IMR-90 (cell line): Measurements from ENCODE around the gene ZBTB25. TPM values are rescaled to one million over a fixed set of nuclear protein-coding genes. Genes with fewer than 3 reads are reported as not detected.

Source experiments
- ATAC-seq: fragments of 200-7000 bp; cut with Tn5 transposase; 2 replicates; pipeline ENCODE4 v1.9.1; 2020; ENCODE audit warnings: low read depth, mild to moderate bottlenecking, moderate library complexity
- BruUV-seq: library from RNA; stranded (reverse); fragments of 400-500 nt; replicated peaks from 2 replicates; lab custom pipeline; 2021; lab: Mats Ljungman, UMichigan
- CTCF ChIA-PET: fragments of 300-600 bp; formaldehyde crosslinking; extraction: SDS; loops from one replicate; lab custom pipeline; 2021; ENCODE audit warnings: antibody characterized with exemption; lab: Yijun Ruan, JAX
- POLR2A ChIA-PET: fragments of 300-600 bp; sonication (Branson Sonifier 250); formaldehyde crosslinking; loops from one replicate; lab custom pipeline; 2022; ENCODE audit warnings: antibody characterized with exemption; ENCODE audit not compliant: unreplicated experiment; lab: Charles Lee
- DNase-seq: peaks from one replicate; pipeline ENCODE4 v3.0.0; 2013
- H2AFZ ChIP-seq: replicated peaks from 2 replicates; pipeline ENCODE3; 2013; ENCODE audit warnings: low read length, mild to moderate bottlenecking; ENCODE audit not compliant: poor library complexity
- H2AK5ac ChIP-seq: 2 replicates; pipeline ENCODE4 v1.6.1; 2013; ENCODE audit warnings: low read depth, low read length, inconsistent platforms
- H2AK9ac ChIP-seq: replicated peaks from 2 replicates; pipeline ENCODE3; 2013; ENCODE audit warnings: mild to moderate bottlenecking, low read depth, low read length, moderate library complexity; ENCODE audit not compliant: poor library complexity
- H2BK120ac ChIP-seq: 2 replicates; pipeline ENCODE4 v1.6.1; 2013; ENCODE audit warnings: low read depth, low read length, inconsistent platforms
- H2BK15ac ChIP-seq: 3 replicates; pipeline ENCODE4 v1.6.1; 2013; ENCODE audit warnings: low read depth, low read length, inconsistent platforms
- H2BK20ac ChIP-seq: 2 replicates; pipeline ENCODE4 v1.6.1; 2013; ENCODE audit warnings: low read depth, mild to moderate bottlenecking, inconsistent platforms, low read length, moderate library complexity
- H2BK5ac ChIP-seq: 2 replicates; pipeline ENCODE4 v1.6.1; 2013; ENCODE audit warnings: mild to moderate bottlenecking, low read depth, low read length, inconsistent platforms; ENCODE audit not compliant: poor library complexity, severe bottlenecking
- H3K14ac ChIP-seq: replicated peaks from 2 replicates; pipeline ENCODE4 v1.6.1; 2013; ENCODE audit warnings: low read depth, low read length, inconsistent platforms
- H3K18ac ChIP-seq: 2 replicates; pipeline ENCODE4 v1.6.1; 2013; ENCODE audit warnings: low read depth, low read length, control low read depth
- H3K23ac ChIP-seq: 2 replicates; pipeline ENCODE4 v1.6.1; 2013; ENCODE audit warnings: low read depth, low read length, inconsistent platforms
- H3K27ac ChIP-seq: 2 replicates; pipeline ENCODE4 v1.5.1; 2013; ENCODE audit warnings: mild to moderate bottlenecking, control low read depth, low read length; ENCODE audit not compliant: insufficient read depth
- H3K27me3 ChIP-seq: 2 replicates; pipeline ENCODE4 v1.6.1; 2013; ENCODE audit warnings: low read length; ENCODE audit not compliant: control insufficient read depth, insufficient read depth
- H3K36me3 ChIP-seq: 2 replicates; pipeline ENCODE4 v1.6.1; 2013; ENCODE audit warnings: low read length, mixed read lengths; ENCODE audit not compliant: control insufficient read depth, insufficient read depth
- H3K4ac ChIP-seq: 2 replicates; pipeline ENCODE4 v1.6.1; 2013; ENCODE audit warnings: low read depth, low read length, inconsistent platforms
- H3K4me1 ChIP-seq: 2 replicates; pipeline ENCODE4 v1.6.1; 2013; ENCODE audit warnings: low read length, mixed read lengths; ENCODE audit not compliant: control insufficient read depth, insufficient read depth
- H3K4me2 ChIP-seq: 2 replicates; pipeline ENCODE4 v1.6.1; 2013; ENCODE audit warnings: low read depth, mild to moderate bottlenecking, control low read depth, low read length, moderate library complexity
- H3K4me3 ChIP-seq: 2 replicates; pipeline ENCODE4 v1.5.1; 2013; ENCODE audit warnings: low read depth, mild to moderate bottlenecking, control low read depth, low read length, moderate library complexity; ENCODE audit not compliant: insufficient read depth
- H3K56ac ChIP-seq: 2 replicates; pipeline ENCODE4 v1.6.1; 2013; ENCODE audit warnings: low read length, inconsistent platforms; ENCODE audit not compliant: insufficient read depth; ENCODE audit errors: extremely low read depth
- H3K79me1 ChIP-seq, 2 experiments: 2 replicates each; pipeline ENCODE4 v1.6.1; 2013; ENCODE audit warnings: low read length in 2 of 2, inconsistent platforms in 1 of 2, low read depth in 1 of 2
- H3K9ac ChIP-seq: 2 replicates; pipeline ENCODE4 v1.6.1; 2013; ENCODE audit warnings: low read depth, low read length, control low read depth
- H3K9me1 ChIP-seq: 2 replicates; pipeline ENCODE4 v1.6.1; 2013; ENCODE audit warnings: low read length, inconsistent platforms; ENCODE audit not compliant: insufficient read depth
- H3K9me3 ChIP-seq: 2 replicates; pipeline ENCODE4 v1.6.1; 2013; ENCODE audit warnings: low read length; ENCODE audit not compliant: control insufficient read depth, insufficient read depth
- H4K20me1 ChIP-seq: 2 replicates; pipeline ENCODE4 v1.6.1; 2013; ENCODE audit warnings: low read length, inconsistent platforms; ENCODE audit not compliant: insufficient read depth
- H4K5ac ChIP-seq: 2 replicates; pipeline ENCODE4 v1.6.1; 2013; ENCODE audit warnings: mild to moderate bottlenecking, low read depth, low read length, control low read depth
- H4K8ac ChIP-seq, 2 experiments: 2 replicates each; pipeline ENCODE4 v1.6.1; 2013; ENCODE audit warnings: low read depth in 2 of 2, low read length in 2 of 2, control low read depth in 1 of 2, inconsistent platforms in 1 of 2
- H4K91ac ChIP-seq: 2 replicates; pipeline ENCODE4 v1.6.1; 2013; ENCODE audit warnings: low read depth, low read length, inconsistent platforms; ENCODE audit not compliant: insufficient read depth
- CEBPB ChIP-seq: IDR thresholded peaks from 2 replicates; pipeline ENCODE4 v1.6.1; 2012; ENCODE audit warnings: low read depth, low read length, improper control_type of control experiment
- MAFK ChIP-seq: IDR thresholded peaks from 2 replicates; pipeline ENCODE4 v1.6.1; 2012; ENCODE audit warnings: low read depth, low read length, improper control_type of control experiment
- WGBS, 2 experiments: methylation state at CpG; one replicate each; pipeline versions ENCODE4 v1.1.5 to v1.1.7; 2013; ENCODE audit warnings: missing lambda C conversion rate in 2 of 2; ENCODE audit not compliant: insufficient read length in 1 of 2; ENCODE audit errors: extremely low coverage in 2 of 2; 5-methylcytosine and 5-hydroxymethylcytosine counted together
- dilution Hi-C: fragments of 300-500 bp; cut with HindIII; formaldehyde crosslinking; loops from one replicate; pipeline ENCODE4 v1.14.3; 2018; ENCODE audit warnings: low sequenced_read_pairs; ENCODE audit not compliant: unreplicated experiment
- in situ Hi-C: fragments of 300-500 bp; cut with MboI; formaldehyde crosslinking; loops from 3 replicates; pipeline ENCODE4 v1.14.3; 2019; ENCODE audit warnings: low sequenced_read_pairs, inconsistent platforms, mixed read lengths
- intact Hi-C: fragments of 100-400 bp; cut with micrococcal nuclease; formaldehyde crosslinking; loops from 2 replicates; pipeline ENCODE4 v1.10.0; 2022
- polyA plus RNA-seq, 3 experiments: library from polyadenylated mRNA; depleted of rRNA; stranded (reverse); fragments of >200 nt; gene quantifications; 2 replicates each; pipeline ENCODE4 v1.2.3, GENCODE V29; 2012; ENCODE audit warnings: low replicate concordance in 1 of 3
- total RNA-seq: library from RNA; depleted of rRNA; stranded (reverse); fragments of >200 nt; gene quantifications from 2 replicates; pipeline ENCODE4 v1.2.3, GENCODE V29; 2012

Gene ZBTB25
- total and polyA plus RNA-seq, 2 of the 4 experiments (the other 2 are of a cell fraction): 4.4 to 6.6 TPM

- intact Hi-C loops: no loop called here
- CTCF ChIA-PET: no interaction called here
Observed at GRCh38 chr14:64440494-64440893, 63.1 kb downstream of the ZBTB25 start.

More at GRCh38 chr14:64440494-64440893, 63.1 kb downstream of the ZBTB25 start:
- peak; percentile 36 for DNase-seq
- H3K9me1 ChIP-seq: peaks cover 24% of the 10 kb centered on the region
- H3K4me2 ChIP-seq: no peak overlapping the region
- H3K36me3 ChIP-seq: peaks cover 27% of the 10 kb centered on the region
- no peaks in the 10 kb centered on the region for H4K20me1 ChIP-seq
- no peak overlapping the region for H3K27ac ChIP-seq
- no peak overlapping the region for H2AFZ ChIP-seq
- H2BK120ac ChIP-seq: no peak overlapping the region
- dilution Hi-C loops: no loop called here
- H2BK15ac ChIP-seq: no peak overlapping the region
- H3K9me3 ChIP-seq: no peaks in the 10 kb centered on the region
- no peak overlapping the region for H3K56ac ChIP-seq
- H2AK5ac ChIP-seq: no peak overlapping the region
- no peak for TF ChIP-seq MAFK
- peak; percentile 97 for TF ChIP-seq CEBPB
- peaks cover 0 to 24% of the 10 kb centered on the region in 2 experiments; a peak in 1 of 4 replicates for H3K79me1 ChIP-seq
- H2BK5ac ChIP-seq: no peak overlapping the region
- no peak overlapping the region for H3K23ac ChIP-seq
- no CpG with 5 or more reads among the region's 3 CpGs for WGBS, 2 experiments
- POLR2A ChIA-PET: no interaction called here
- in situ Hi-C loops: no loop called here
- H3K4ac ChIP-seq: no peak overlapping the region
- H3K9ac ChIP-seq: no peak overlapping the region
- H3K4me1 ChIP-seq: peaks cover 17% of the 10 kb centered on the region
- no peak overlapping the region for H3K4me3 ChIP-seq
- H4K5ac ChIP-seq: no peak overlapping the region
- ATAC-seq: no peak; the same call in 1 of the 2 replicates
- H4K8ac ChIP-seq: no peak overlapping the region
- BruUV-seq: no TSS peak
- H4K91ac ChIP-seq: no peak overlapping the region
- H3K14ac ChIP-seq: no peak overlapping the region
- no peak overlapping the region for H2BK20ac ChIP-seq
- no peaks in the 10 kb centered on the region for H3K27me3 ChIP-seq
- H3K18ac ChIP-seq: no peak overlapping the region
- H2AK9ac ChIP-seq: no peak overlapping the region
